ENCODE data around the gene TCIRG1. TPM values are rescaled to one million over a fixed set of nuclear protein-coding genes. Genes with fewer than 3 reads are reported as not detected.
A peak's percentile ranks its signal among the peaks of the same experiment; 100 is the strongest.

Gene TCIRG1
- total RNA-seq, 1 experiment from 2014 or later = 203 TPM

- no TSS peak for BruUV-seq (replicated peaks)
- ChIA-PET CTCF (no interaction called here), POLR2A (ENCODE audit: unreplicated experiment) (no interaction called here)
- no peak overlapping the region for H3K27ac ChIP-seq (ENCODE audit: low read length)
- H3K4me3 ChIP-seq (ENCODE audit: low read length) = no peak overlapping the region
- DNase-seq = no peak
- H3K4me2 ChIP-seq (ENCODE audit: low read length) = no peak overlapping the region
- H3K9me2 ChIP-seq (replicated peaks; ENCODE audit: low read length) = no peaks in the 10 kb centered on the region
- no peaks in the 10 kb centered on the region for H3K9me3 ChIP-seq (ENCODE audit: low read length)
- intact Hi-C loops (cut with micrococcal nuclease) = no loop called here
- H2AFZ ChIP-seq (ENCODE audit: low read length) = no peak overlapping the region
- no peaks in the 10 kb centered on the region for H3K27me3 ChIP-seq (ENCODE audit: low read length)
- ATAC-seq = no peak
- no peaks in the 10 kb centered on the region for H3K4me1 ChIP-seq (ENCODE audit: insufficient read depth, low read length)
- no peaks in the 10 kb centered on the region for H3F3A ChIP-seq (ENCODE audit: low read length, unreplicated experiment)
- no peak overlapping the region for H3K9ac ChIP-seq (ENCODE audit: low read length)
- H4K20me1 ChIP-seq (ENCODE audit: low read length) = no peaks in the 10 kb centered on the region
- TF ChIP-seq EZH2phosphoT487 (IDR thresholded peaks at IDR 0.05; ENCODE audit: borderline replicate concordance, low read length) = no peak
- TF ChIP-seq EZH2 (IDR thresholded peaks at IDR 0.05; ENCODE audit: low read length, unreplicated experiment) = no peak
- no peak for TF ChIP-seq CTCF (conservative IDR thresholded peaks at IDR 0.05; ENCODE audit: low read depth, low read length)
- no peaks in the 10 kb centered on the region for H3K36me3 ChIP-seq (ENCODE audit: low read depth, low read length)
- H3K79me2 ChIP-seq (ENCODE audit: low read length) = no peaks in the 10 kb centered on the region
These were observed 42.8 kb upstream of the TCIRG1 start for GRCh38 chr11:67996051-67996450.

GRCh38 chr11:67996622-67997474 is 42.0 kb upstream of the TCIRG1 start:
- Histone ChIP-seq H3K4me1 (ENCODE audit: insufficient read depth, low read length) (no peaks in the 10 kb centered on the region), H2AFZ (ENCODE audit: low read length) (no peak overlapping the region), H3K79me2 (ENCODE audit: low read length) (no peaks in the 10 kb centered on the region), H4K20me1 (ENCODE audit: low read length) (no peaks in the 10 kb centered on the region), H3K4me3 (ENCODE audit: low read length) (no peak overlapping the region), H3K27ac (ENCODE audit: low read length) (no peak overlapping the region), H3K9ac (ENCODE audit: low read length) (no peak overlapping the region), H3K27me3 (ENCODE audit: low read length) (no peaks in the 10 kb centered on the region), H3K9me3 (ENCODE audit: low read length) (no peaks in the 10 kb centered on the region), H3K4me2 (ENCODE audit: low read length) (no peak overlapping the region), H3K9me2 (replicated peaks; ENCODE audit: low read length) (no peaks in the 10 kb centered on the region), H3K36me3 (ENCODE audit: low read depth, low read length) (no peaks in the 10 kb centered on the region), H3F3A (ENCODE audit: low read length, unreplicated experiment) (no peaks in the 10 kb centered on the region)
- peak; percentile 85 for ATAC-seq
- POLR2A ChIA-PET (ENCODE audit: unreplicated experiment) = no interaction called here
- TF ChIP-seq EZH2 (IDR thresholded peaks at IDR 0.05; ENCODE audit: low read length, unreplicated experiment) (no peak), EZH2phosphoT487 (IDR thresholded peaks at IDR 0.05; ENCODE audit: borderline replicate concordance, low read length) (no peak), CTCF (conservative IDR thresholded peaks at IDR 0.05; ENCODE audit: low read depth, low read length) (no peak)
- CTCF ChIA-PET = no interaction called here
- BruUV-seq (replicated peaks) = no TSS peak
- intact Hi-C loops (cut with micrococcal nuclease) = no loop called here
- peak; percentile 56 for DNase-seq

- no peaks in the 10 kb centered on the region for H3K27me3 ChIP-seq (ENCODE audit: low read length)
- ChIA-PET POLR2A (ENCODE audit: unreplicated experiment) (no interaction called here), CTCF (interaction anchor here (0.6 kb wide), 1 partner anchor 60 kb away, joined by 3 read pairs; no protein-coding TSS in a partner anchor)
- H3K9me3 ChIP-seq (ENCODE audit: low read length) = no peaks in the 10 kb centered on the region
- ATAC-seq (no peak), DNase-seq (no peak)
- H3K4me2 ChIP-seq (ENCODE audit: low read length) = no peak overlapping the region
- no peak for TF ChIP-seq CTCF (conservative IDR thresholded peaks at IDR 0.05; ENCODE audit: low read depth, low read length)
- TF ChIP-seq EZH2 (IDR thresholded peaks at IDR 0.05; ENCODE audit: low read length, unreplicated experiment) = no peak
- no peak for TF ChIP-seq EZH2phosphoT487 (IDR thresholded peaks at IDR 0.05; ENCODE audit: borderline replicate concordance, low read length)
- H4K20me1 ChIP-seq (ENCODE audit: low read length) = no peaks in the 10 kb centered on the region
- H3K4me3 ChIP-seq (ENCODE audit: low read length) = no peak overlapping the region
- H3K27ac ChIP-seq (ENCODE audit: low read length) = no peak overlapping the region
- H2AFZ ChIP-seq (ENCODE audit: low read length) = no peak overlapping the region
- peaks cover under 1% of the 10 kb centered on the region; the same call in 1 of the 2 replicates for H3K4me1 ChIP-seq (ENCODE audit: insufficient read depth, low read length)
- no peaks in the 10 kb centered on the region for H3F3A ChIP-seq (ENCODE audit: low read length, unreplicated experiment)
- no TSS peak for BruUV-seq (replicated peaks)
- no peaks in the 10 kb centered on the region for H3K9me2 ChIP-seq (replicated peaks; ENCODE audit: low read length)
- no peaks in the 10 kb centered on the region for H3K79me2 ChIP-seq (ENCODE audit: low read length)
- no peak overlapping the region for H3K9ac ChIP-seq (ENCODE audit: low read length)
- no peaks in the 10 kb centered on the region for H3K36me3 ChIP-seq (ENCODE audit: low read depth, low read length)
- intact Hi-C loops (cut with micrococcal nuclease) = no loop called here
These were observed 41.3 kb upstream of the TCIRG1 start for GRCh38 chr11:67997475-67997921.

All from PC-3 (cell line).